Astrocyte (in vitro differentiated cells and primary cell): ENCODE measurements around the gene GALNT8.

ENCODE experiments used
- CTCF ChIP-seq: IDR thresholded peaks from 2 replicates; pipeline ENCODE4 v1.5.1; 2011; ENCODE audit warnings: low read depth, mild to moderate bottlenecking, inconsistent platforms, low read length, moderate library complexity; ENCODE audit not compliant: insufficient read depth
- EZH2 ChIP-seq: IDR thresholded peaks from 2 replicates; pipeline ENCODE4 v1.6.1; 2012; ENCODE audit warnings: mild to moderate bottlenecking, low read length, inconsistent platforms; ENCODE audit not compliant: insufficient read depth

DNA sequence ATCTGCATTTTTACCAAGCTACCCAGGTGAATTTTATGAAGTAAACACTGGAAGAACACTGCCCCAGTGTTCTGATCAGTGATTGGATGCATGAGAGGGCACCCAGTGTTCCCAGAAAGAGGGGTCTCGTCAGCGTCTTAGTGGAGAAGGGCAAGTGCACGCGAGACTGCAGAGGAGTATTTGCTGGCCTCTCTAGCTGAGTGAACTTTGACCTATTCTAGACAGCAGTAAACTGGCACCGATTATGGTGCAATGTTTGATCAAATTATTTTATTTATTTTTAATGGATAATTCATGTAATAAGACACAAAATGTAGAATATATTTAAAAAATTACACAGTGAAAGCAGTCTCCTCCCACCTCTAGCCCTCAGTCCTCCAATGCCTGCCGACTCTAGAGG lies 5.3 kb upstream of the GALNT8 start:
- TF ChIP-seq CTCF: no peak
- TF ChIP-seq EZH2: no peak
